A549 (cell line): Measurements from ENCODE around the gene TMEM125.

Experiments used
- EHMT2 ChIP-seq: fragments of 200-600 bp; sonication (generic); IDR thresholded peaks from 2 replicates; pipeline ENCODE4 v1.6.1; 2016; ENCODE audit warnings: antibody characterized with exemption, low read depth, mild to moderate bottlenecking, moderate library complexity
- JUN ChIP-seq, 2 experiments: fragments of >200 bp; sonication (Bioruptor Twin); formaldehyde crosslinking; IDR thresholded peaks; 2 replicates in 1 of 2; 3 replicates in 1 of 2; pipeline ENCODE4 v1.6.1; 2016 to 2017
- JUNB ChIP-seq: fragments of >200 bp; sonication (Bioruptor Twin); formaldehyde crosslinking; IDR thresholded peaks from 2 replicates; pipeline ENCODE4 v1.6.1; 2016
- POLR2A ChIP-seq: IDR thresholded peaks from 2 replicates; pipeline ENCODE4 v1.6.1; 2012; ENCODE audit warnings: mild to moderate bottlenecking, low read length
- POLR2AphosphoS2 ChIP-seq: conservative IDR thresholded peaks from 2 replicates; pipeline ENCODE4 v1.6.1; 2012; ENCODE audit warnings: low read length, improper control_type of control experiment, inconsistent platforms
- REST ChIP-seq: fragments of 200-600 bp; sonication (generic); IDR thresholded peaks from 2 replicates; pipeline ENCODE4 v1.6.1; 2016; ENCODE audit warnings: antibody characterized with exemption, mild to moderate bottlenecking, moderate library complexity
- TF ChIP-seq, protein P1 (sequence below): fragments of >200 bp; sonication (Bioruptor Twin); formaldehyde crosslinking; IDR thresholded peaks from 3 replicates; pipeline ENCODE4 v1.5.1; 2016

DNA sequence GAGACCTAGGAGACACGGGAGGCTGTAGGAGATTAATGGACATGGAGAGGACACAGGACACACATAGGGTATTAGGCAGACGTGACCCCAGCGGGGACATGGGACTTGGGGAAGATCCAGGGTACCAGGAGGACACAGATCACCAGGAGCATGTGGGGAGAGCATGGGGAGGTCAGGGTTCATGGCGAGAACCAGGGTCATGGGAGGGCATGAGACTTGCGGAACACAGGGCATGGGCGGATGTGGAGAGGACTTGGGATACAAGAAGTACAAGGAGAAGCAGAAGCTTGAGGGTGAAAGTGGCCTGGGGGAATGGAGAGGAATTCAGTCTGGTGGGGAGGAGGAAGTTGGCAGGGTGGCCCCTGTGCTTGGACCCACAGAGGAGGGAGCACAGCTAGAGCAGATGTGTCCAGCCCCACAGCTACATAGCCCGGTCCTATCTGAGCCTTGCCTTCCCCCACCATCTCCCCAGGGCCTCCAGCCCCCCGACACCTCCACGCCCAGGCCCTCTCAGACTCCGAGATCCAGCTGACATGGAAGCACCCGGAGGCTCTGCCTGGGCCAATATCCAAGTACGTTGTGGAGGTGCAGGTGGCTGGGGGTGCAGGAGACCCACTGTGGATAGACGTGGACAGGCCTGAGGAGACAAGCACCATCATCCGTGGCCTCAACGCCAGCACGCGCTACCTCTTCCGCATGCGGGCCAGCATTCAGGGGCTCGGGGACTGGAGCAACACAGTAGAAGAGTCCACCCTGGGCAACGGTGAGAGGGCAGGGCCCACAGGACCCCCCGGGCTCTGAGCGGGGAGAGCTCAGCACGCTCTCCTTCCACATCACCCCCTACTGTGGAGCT is 43.1 kb downstream of the TMEM125 start:
- TF ChIP-seq REST: no peak
- TF ChIP-seq, protein P1, sequence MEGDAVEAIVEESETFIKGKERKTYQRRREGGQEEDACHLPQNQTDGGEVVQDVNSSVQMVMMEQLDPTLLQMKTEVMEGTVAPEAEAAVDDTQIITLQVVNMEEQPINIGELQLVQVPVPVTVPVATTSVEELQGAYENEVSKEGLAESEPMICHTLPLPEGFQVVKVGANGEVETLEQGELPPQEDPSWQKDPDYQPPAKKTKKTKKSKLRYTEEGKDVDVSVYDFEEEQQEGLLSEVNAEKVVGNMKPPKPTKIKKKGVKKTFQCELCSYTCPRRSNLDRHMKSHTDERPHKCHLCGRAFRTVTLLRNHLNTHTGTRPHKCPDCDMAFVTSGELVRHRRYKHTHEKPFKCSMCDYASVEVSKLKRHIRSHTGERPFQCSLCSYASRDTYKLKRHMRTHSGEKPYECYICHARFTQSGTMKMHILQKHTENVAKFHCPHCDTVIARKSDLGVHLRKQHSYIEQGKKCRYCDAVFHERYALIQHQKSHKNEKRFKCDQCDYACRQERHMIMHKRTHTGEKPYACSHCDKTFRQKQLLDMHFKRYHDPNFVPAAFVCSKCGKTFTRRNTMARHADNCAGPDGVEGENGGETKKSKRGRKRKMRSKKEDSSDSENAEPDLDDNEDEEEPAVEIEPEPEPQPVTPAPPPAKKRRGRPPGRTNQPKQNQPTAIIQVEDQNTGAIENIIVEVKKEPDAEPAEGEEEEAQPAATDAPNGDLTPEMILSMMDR: no peak
- TF ChIP-seq POLR2A: no peak
- no peak for TF ChIP-seq POLR2AphosphoS2
- no peak for TF ChIP-seq JUN (IDR thresholded peaks at IDR 0.05)
- no peak for TF ChIP-seq EHMT2
- no peak for TF ChIP-seq JUNB
